ENCODE measurements around the gene PID1. TPM values are rescaled to one million over a fixed set of nuclear protein-coding genes. Genes with fewer than 3 reads are reported as not detected.

The PID1 gene
- total RNA-seq, 1 donor from 2014 or later, result 0.91 TPM

DNA sequence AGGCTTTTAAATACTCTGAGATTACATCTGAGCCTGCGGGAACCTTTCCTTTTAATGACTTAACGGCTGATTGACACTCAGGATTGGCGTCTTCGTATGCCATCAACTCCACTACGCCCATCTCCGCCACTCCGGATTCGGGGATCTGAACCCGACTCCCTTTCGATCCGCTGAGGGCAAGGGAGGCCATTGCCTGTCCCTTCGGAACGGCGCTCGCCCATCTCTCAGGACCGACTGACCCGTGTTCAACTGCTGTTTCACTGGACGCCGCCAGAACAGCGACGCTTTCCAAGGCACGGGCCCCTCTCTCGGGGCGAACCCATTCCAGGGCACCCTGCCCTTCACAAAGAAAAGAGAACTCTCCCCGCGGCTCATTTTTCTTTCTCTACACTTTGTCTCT, 90.4 kb downstream of the PID1 start:
- Mint-ChIP-seq H3K4me3 (no peak overlapping the region), H3K27me3 (ENCODE audit: low read depth) (no peaks in the 10 kb centered on the region), H3K27ac (ENCODE audit: unreplicated experiment) (no peak overlapping the region), H3K9me3 (peaks cover 11% of the 10 kb centered on the region), H3K4me1 (no peaks in the 10 kb centered on the region), H3K36me3 (ENCODE audit: low read depth) (no peaks in the 10 kb centered on the region)
- TF ChIP-seq, protein P1, sequence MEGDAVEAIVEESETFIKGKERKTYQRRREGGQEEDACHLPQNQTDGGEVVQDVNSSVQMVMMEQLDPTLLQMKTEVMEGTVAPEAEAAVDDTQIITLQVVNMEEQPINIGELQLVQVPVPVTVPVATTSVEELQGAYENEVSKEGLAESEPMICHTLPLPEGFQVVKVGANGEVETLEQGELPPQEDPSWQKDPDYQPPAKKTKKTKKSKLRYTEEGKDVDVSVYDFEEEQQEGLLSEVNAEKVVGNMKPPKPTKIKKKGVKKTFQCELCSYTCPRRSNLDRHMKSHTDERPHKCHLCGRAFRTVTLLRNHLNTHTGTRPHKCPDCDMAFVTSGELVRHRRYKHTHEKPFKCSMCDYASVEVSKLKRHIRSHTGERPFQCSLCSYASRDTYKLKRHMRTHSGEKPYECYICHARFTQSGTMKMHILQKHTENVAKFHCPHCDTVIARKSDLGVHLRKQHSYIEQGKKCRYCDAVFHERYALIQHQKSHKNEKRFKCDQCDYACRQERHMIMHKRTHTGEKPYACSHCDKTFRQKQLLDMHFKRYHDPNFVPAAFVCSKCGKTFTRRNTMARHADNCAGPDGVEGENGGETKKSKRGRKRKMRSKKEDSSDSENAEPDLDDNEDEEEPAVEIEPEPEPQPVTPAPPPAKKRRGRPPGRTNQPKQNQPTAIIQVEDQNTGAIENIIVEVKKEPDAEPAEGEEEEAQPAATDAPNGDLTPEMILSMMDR (conservative IDR thresholded peaks at IDR 0.05), result no peak
- no peak for DNase-seq (ENCODE audit: low read depth, low spot score)

DNA sequence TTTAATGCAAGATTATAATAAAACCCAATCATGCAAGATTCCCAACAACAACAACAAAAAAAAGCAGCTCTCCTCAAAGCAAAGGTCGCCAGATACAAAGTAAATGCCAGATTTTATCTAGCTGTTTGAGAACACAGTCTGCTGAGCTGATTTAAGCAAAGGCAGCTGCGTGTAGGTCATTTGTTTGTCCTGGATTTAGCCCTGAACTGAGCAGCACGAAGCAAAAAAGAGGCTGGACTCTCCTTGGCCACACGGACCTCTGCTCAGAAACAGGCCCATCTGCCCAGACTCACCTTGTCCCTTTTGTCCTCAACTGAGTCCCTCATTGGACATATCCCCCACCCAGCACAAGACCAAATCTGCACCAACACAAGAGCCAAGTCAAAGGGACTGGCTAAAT, 91.5 kb downstream of the PID1 start:
- Mint-ChIP-seq H3K9me3 (peaks cover 6% of the 10 kb centered on the region), H3K36me3 (ENCODE audit: low read depth) (no peaks in the 10 kb centered on the region), H3K4me3 (no peak overlapping the region), H3K27me3 (ENCODE audit: low read depth) (no peaks in the 10 kb centered on the region), H3K27ac (ENCODE audit: unreplicated experiment) (no peak overlapping the region), H3K4me1 (no peaks in the 10 kb centered on the region)
- TF ChIP-seq, protein P1 (conservative IDR thresholded peaks at IDR 0.05), result no peak
- DNase-seq (ENCODE audit: low read depth, low spot score), result no peak

DNA sequence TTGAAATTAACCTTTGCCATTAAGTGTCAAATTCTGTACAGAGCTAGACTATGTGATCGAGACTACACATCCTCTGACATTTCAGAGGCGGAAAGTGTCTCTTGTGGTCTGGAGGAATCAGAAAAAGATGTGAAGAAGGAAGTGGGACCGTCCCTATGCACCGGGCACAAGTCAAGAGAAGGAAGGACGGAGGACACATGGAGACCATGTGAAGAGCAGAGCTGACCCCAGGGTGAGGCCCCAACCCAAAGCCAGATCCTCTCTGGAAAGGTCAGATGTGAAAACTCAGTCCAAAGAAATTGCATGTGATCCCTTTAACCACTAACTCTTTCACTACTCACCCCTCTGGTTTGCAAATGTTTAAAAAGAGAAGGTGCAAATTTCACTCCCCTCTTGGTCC, 92.4 kb downstream of the PID1 start:
- no peaks in the 10 kb centered on the region for H3K36me3 Mint-ChIP-seq (ENCODE audit: low read depth)
- H3K4me3 Mint-ChIP-seq, result no peak overlapping the region
- no peaks in the 10 kb centered on the region for H3K4me1 Mint-ChIP-seq
- H3K9me3 Mint-ChIP-seq, result peaks cover 6% of the 10 kb centered on the region
- no peak overlapping the region for H3K27ac Mint-ChIP-seq (ENCODE audit: unreplicated experiment)
- no peaks in the 10 kb centered on the region for H3K27me3 Mint-ChIP-seq (ENCODE audit: low read depth)
- no peak for DNase-seq (ENCODE audit: low read depth, low spot score)
- TF ChIP-seq, protein P1 (conservative IDR thresholded peaks at IDR 0.05), result no peak

DNA sequence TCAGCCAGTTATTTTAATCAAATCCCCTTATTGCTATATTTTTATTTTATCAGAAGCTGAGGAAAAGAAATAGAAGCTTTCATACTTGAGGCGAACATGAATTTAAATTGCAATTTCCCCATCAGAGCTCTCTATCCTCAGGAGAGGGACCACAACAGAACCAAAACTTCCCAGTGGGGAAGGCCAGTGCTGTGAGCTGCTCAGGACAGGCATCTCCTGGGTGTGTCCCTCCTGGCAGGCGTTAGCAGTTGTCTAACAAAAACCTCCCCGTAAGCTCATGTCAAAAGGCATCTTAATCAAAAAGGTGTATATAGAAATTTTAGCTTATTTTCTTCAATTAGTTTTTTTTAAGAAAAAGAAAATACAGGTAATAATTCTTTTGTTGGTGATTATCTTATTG, 93.0 kb downstream of the PID1 start:
- Mint-ChIP-seq H3K9me3 (peaks cover 6% of the 10 kb centered on the region), H3K36me3 (ENCODE audit: low read depth) (no peaks in the 10 kb centered on the region), H3K27me3 (ENCODE audit: low read depth) (no peaks in the 10 kb centered on the region), H3K27ac (ENCODE audit: unreplicated experiment) (no peak overlapping the region), H3K4me3 (no peak overlapping the region), H3K4me1 (no peaks in the 10 kb centered on the region)
- TF ChIP-seq, protein P1 (conservative IDR thresholded peaks at IDR 0.05), result no peak
- DNase-seq (ENCODE audit: low read depth, low spot score), result no peak

DNA sequence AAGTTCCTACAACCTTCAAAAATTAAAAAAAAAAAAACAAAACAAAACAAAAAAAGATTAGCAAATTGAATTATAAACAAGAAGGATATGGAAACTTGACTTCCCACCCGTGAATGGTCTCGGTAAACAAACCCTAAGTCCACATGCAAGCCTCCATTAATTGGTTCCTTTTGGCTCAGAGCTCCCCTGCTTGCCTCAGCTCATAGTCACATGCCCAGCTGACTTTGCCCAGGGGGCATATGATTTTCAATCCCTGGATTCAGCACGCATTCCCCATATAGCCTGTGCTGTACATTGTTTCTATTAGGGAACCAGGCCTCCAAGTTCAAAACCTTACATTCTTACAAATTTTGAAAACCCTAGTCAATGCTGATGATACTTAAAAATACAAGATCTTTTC, 95.0 kb downstream of the PID1 start:
- H3K27me3 Mint-ChIP-seq (ENCODE audit: low read depth), result no peaks in the 10 kb centered on the region
- DNase-seq (ENCODE audit: low read depth, low spot score), result no peak
- H3K4me3 Mint-ChIP-seq, result no peak overlapping the region
- TF ChIP-seq, protein P1 (conservative IDR thresholded peaks at IDR 0.05), result no peak
- peaks cover 6% of the 10 kb centered on the region for H3K9me3 Mint-ChIP-seq
- no peaks in the 10 kb centered on the region for H3K4me1 Mint-ChIP-seq
- H3K27ac Mint-ChIP-seq (ENCODE audit: unreplicated experiment), result no peak overlapping the region
- no peaks in the 10 kb centered on the region for H3K36me3 Mint-ChIP-seq (ENCODE audit: low read depth)

DNA sequence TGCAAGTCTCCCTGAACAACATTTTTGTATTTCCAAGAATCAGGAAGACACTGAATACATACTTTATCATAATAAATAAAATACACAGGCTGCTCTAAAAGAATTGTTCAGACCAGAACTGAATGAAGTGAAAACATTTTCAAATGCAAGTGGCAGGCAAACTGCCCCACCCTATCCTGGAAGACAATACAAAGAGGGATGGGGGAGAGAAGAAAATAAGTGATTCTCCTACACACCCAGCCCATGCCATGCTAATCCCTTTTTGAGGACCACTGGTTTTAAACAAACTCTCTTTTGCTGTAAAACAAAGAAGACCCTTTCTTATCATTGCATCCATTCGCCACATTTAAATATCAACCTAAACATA, 95.6 kb downstream of the PID1 start:
- peaks cover 6% of the 10 kb centered on the region for H3K9me3 Mint-ChIP-seq

More for the DNA sequence above, 95.6 kb downstream of the PID1 start:
- Mint-ChIP-seq H3K27ac (ENCODE audit: unreplicated experiment) (no peak overlapping the region), H3K4me1 (no peaks in the 10 kb centered on the region), H3K27me3 (ENCODE audit: low read depth) (no peaks in the 10 kb centered on the region), H3K36me3 (ENCODE audit: low read depth) (no peaks in the 10 kb centered on the region), H3K4me3 (no peak overlapping the region)
- TF ChIP-seq, protein P1 (conservative IDR thresholded peaks at IDR 0.05), result no peak
- no peak for DNase-seq (ENCODE audit: low read depth, low spot score)
